IPS-18c (cell line): Measurements from ENCODE around the gene CDH2.

Experiments
- H3K4me3 ChIP-seq: 2 replicates; pipeline ENCODE4 v1.7.0; 2013; ENCODE audit warnings: low read depth, mild to moderate bottlenecking, low read length, moderate library complexity; ENCODE audit not compliant: insufficient read depth
- H3K9me3 ChIP-seq: one replicate; pipeline ENCODE4 v1.6.1; 2013; ENCODE audit warnings: mild to moderate bottlenecking, low read length, moderate library complexity; ENCODE audit not compliant: control insufficient read depth, insufficient read depth

The CDH2 gene

GRCh38 chr18:28040211-28040610, 136.7 kb downstream of the CDH2 start:
- Histone ChIP-seq H3K4me3 (no peak overlapping the region), H3K9me3 (no peaks in the 10 kb centered on the region)

DNA sequence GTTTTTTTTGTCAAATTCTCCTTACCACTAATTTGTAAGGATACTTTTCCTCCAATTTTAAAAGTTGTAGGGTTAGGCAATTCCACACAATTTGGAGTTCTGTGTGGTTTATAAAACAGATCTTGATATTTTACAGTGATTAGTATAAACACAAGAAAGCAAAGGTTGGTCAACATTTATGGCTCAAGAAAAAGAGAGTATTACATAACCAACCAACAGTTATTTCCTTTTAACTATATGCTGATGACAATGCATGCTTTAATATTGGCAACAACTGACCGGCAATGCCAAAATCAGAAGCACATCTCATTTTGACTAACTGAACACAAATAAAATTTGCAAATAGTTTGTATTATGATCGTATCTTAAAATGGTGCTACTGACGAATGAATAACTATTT, 137.2 kb downstream of the CDH2 start:
- Histone ChIP-seq H3K4me3 (no peak overlapping the region), H3K9me3 (no peaks in the 10 kb centered on the region)

DNA sequence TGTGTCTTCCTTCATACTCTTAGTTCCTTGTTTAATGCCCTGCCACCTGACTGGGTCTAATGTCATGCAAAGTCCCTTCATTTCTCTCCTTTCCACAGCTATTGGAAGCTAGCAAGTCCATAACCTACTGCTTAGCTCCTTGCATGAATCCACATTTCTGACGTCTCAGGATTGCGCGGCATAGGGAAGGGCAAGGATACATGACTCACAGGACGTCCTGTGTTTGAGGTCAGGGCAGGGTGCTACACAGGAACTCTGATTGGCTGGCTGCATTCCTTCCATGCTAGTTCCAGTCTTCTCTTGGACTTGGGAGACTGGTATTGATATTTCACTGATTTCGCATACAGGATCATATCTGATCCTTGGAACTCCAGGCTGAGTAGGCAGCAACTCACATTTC, 137.9 kb downstream of the CDH2 start:
- no peak overlapping the region for H3K4me3 ChIP-seq
- no peaks in the 10 kb centered on the region for H3K9me3 ChIP-seq

DNA sequence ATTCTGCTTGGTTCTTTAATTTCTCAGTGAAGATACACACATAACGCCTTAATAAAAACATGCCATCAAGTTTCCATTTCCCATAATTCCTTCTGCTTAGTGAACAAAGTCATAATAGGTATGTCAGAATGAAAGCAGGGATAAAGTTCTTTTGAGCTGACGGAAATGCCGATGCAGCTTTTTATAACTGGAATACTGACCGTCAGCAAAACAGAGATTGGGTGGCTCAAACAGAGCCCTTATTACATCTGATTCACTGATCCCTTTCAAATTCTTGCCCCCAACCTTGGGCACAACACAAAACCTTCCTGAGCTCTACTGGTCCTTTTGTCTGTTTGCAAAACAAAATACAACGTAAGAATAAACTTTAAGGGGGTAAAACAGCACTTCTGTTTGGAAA, 140.4 kb downstream of the CDH2 start:
- Histone ChIP-seq H3K4me3 (no peak overlapping the region), H3K9me3 (no peaks in the 10 kb centered on the region)

DNA sequence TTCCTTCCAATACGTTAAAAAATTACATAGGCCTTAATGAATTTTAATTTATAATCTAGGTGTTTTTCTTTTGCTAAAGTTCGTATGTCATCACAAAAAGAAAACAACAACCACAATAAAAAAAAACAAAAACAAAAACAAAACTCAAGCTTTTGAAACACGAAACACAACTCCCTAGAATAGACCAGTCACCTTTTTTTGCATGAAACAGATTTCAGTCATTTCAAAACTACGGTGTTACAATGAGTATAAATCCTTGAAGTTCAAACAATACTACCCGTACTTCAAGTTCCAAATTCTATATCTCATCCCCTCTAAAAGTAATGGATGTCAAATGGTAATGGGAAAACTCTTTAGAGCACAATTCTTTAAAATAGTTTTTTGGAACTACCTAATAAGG, 142.4 kb downstream of the CDH2 start:
- Histone ChIP-seq H3K9me3 (peaks cover 2% of the 10 kb centered on the region), H3K4me3 (no peak overlapping the region)

DNA sequence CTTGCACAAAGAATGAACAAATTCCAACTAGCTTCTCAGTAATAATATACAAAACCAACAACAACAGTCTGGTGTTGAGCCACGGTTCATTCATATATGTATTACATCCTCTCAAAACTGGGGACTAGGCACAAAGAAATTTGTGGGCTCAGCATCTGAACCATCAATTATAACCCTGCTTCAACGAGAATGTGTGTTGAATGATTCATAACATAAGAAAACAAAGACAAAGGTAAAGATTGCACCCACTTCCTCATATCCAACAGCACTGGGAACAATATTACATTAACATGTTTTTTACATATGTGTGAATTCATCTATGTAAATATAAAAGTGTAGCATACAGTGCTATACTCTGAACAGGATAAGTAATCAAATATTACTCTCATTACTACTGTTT, 144.8 kb downstream of the CDH2 start:
- Histone ChIP-seq H3K9me3 (peaks cover 2% of the 10 kb centered on the region), H3K4me3 (no peak overlapping the region)

- peaks cover 2% of the 10 kb centered on the region for H3K9me3 ChIP-seq
Measured at GRCh38 chr18:28030458-28030857, 146.5 kb downstream of the CDH2 start.

GRCh38 chr18:28027755-28028154, 149.2 kb downstream of the CDH2 start:
- Histone ChIP-seq H3K9me3 (peaks cover 2% of the 10 kb centered on the region), H3K4me3 (no peak overlapping the region)

More at GRCh38 chr18:28030458-28030857, 146.5 kb downstream of the CDH2 start:
- H3K4me3 ChIP-seq = no peak overlapping the region

GRCh38 chr18:28019425-28020108, 157.4 kb downstream of the CDH2 start:
- H3K9me3 ChIP-seq = no peaks in the 10 kb centered on the region
- no peak overlapping the region for H3K4me3 ChIP-seq

GRCh38 chr18:28018351-28018750, 158.6 kb downstream of the CDH2 start:
- H3K4me3 ChIP-seq = no peak overlapping the region
- no peaks in the 10 kb centered on the region for H3K9me3 ChIP-seq

- H3K4me3 ChIP-seq = no peak overlapping the region
- H3K9me3 ChIP-seq = no peaks in the 10 kb centered on the region
Measured at GRCh38 chr18:28015671-28016070, 161.3 kb downstream of the CDH2 start.

DNA sequence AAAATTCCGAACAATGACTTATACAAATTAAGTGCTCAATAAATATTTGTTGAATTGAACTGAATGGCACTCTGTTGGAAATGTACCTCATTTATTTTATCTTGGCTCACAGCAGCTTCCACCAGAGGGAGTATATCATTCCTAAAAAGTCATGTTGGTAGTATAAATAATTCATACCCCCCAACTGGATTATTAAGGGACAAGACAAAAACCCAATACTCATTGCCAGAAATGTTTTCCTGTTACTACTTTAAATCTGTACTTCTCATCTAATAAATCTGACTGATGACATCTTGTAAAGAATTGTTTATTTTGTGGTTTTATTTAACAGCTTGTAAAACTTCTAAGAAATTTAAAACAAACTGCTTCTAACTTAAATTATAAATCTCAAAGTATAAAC, 163.9 kb downstream of the CDH2 start:
- H3K9me3 ChIP-seq = no peaks in the 10 kb centered on the region
- H3K4me3 ChIP-seq = no peak overlapping the region

- H3K4me3 ChIP-seq = no peak overlapping the region
- H3K9me3 ChIP-seq = no peaks in the 10 kb centered on the region
Measured at GRCh38 chr18:28012336-28012735, 164.6 kb downstream of the CDH2 start.

GRCh38 chr18:28009589-28009988, 167.3 kb downstream of the CDH2 start:
- H3K9me3 ChIP-seq = no peaks in the 10 kb centered on the region
- no peak overlapping the region for H3K4me3 ChIP-seq

- H3K9me3 ChIP-seq = no peaks in the 10 kb centered on the region
- H3K4me3 ChIP-seq = no peak overlapping the region
Measured at GRCh38 chr18:28007841-28008240, 169.1 kb downstream of the CDH2 start.

- Histone ChIP-seq H3K4me3 (no peak overlapping the region), H3K9me3 (no peaks in the 10 kb centered on the region)
Measured at GRCh38 chr18:28005164-28005563, 171.8 kb downstream of the CDH2 start.

DNA sequence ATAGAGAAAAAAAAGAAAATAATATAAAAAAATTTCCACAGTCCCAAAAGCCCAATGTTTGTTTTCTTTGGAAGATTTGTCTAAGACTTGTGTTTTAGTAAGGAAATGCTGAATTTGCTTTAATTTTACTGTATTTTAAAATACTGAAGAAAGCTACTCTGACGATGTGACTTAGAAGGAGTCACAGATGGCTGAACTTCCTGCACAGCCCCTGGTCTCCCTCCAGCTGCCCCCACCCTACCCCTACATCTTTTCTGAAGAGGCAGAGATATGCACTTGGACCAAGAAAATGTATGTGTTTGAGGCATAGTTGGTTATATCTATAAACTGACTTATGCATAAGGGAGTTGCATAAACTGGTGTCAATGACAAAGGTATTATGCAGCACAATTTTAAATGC, 172.3 kb downstream of the CDH2 start:
- no peak overlapping the region for H3K4me3 ChIP-seq
- no peaks in the 10 kb centered on the region for H3K9me3 ChIP-seq

DNA sequence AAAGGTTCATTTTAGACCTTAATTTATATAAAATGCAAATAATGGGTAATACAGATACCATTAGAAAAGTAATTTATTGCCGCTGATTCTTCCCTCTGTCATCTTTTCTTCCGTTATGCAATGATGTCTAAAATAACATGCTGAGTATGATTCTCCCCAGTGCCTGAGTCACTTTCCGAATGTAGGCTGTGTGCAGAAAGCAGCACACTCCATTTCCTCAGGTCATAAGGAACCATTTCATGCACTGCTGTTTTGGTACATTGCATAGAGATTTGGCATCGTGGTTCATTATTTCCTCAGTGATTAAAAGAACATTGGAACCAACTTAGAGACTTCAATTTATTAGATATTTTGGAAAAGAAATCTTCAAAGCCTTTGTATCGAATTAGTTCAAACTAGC, 173.5 kb downstream of the CDH2 start:
- Histone ChIP-seq H3K9me3 (no peaks in the 10 kb centered on the region), H3K4me3 (no peak overlapping the region)

DNA sequence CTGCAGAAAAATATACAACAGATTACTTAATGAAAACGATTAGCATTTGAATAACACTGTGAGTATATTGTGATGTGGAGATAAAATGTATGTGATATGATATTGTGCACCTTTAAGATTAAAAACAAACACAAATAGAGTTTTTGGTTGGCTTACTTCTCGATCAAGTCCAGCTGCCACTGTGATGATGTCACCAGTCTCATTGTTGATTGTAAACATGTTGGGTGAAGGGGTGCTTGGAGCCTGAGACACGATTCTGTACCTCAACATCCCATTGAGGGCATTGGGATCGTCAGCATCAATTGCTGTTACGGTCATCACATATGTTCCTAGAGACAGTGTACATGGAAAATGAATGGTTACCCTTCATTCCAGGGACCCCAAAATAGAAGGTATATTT, 174.1 kb downstream of the CDH2 start:
- Histone ChIP-seq H3K9me3 (no peaks in the 10 kb centered on the region), H3K4me3 (no peak overlapping the region)
